Tibial artery (tissue), 4 donors: Measurements from ENCODE around the gene CREBL2.

Source experiments
- DNase-seq, 2 donors: peaks; one replicate each; pipeline ENCODE4 v3.0.0-alpha.2; 2019
- H3K27ac ChIP-seq, 2 donors: fragments of 200-600 bp; sonication (generic) in 1 of 2; 1 replicate in 1 of 2; 2 replicates in 1 of 2; pipeline ENCODE4 v1.5.1; 2018 to 2019; ENCODE audit warnings: mild to moderate bottlenecking in 1 of 2
- H3K27me3 ChIP-seq, 2 donors: fragments of 200-600 bp; sonication (generic) in 1 of 2; one replicate each; pipeline versions ENCODE4 v1.5.1 to v1.6.0; 2016 to 2019
- H3K36me3 ChIP-seq, 3 donors: fragments of 200-600 bp; sonication (generic) in 2 of 3; one replicate each; pipeline ENCODE4 v1.5.1; 2016 to 2019; ENCODE audit warnings: mild to moderate bottlenecking in 2 of 3
- H3K4me1 ChIP-seq, 4 donors: fragments of 200-600 bp; sonication (generic) in 2 of 4; 1 replicate in 3 of 4; 2 replicates in 1 of 4; pipeline ENCODE4 v1.5.1; 2016 to 2019
- H3K4me3 ChIP-seq, 2 donors: fragments of 200-600 bp; sonication (generic) in 1 of 2; 1 replicate in 1 of 2; 2 replicates in 1 of 2; pipeline ENCODE4 v1.5.1; 2018 to 2019; ENCODE audit warnings: mild to moderate bottlenecking in 2 of 2
- H3K9me3 ChIP-seq, 3 donors: fragments of 200-600 bp; sonication (generic) in 1 of 3; one replicate each; pipeline ENCODE4 v1.5.1; 2016 to 2019
- intact Hi-C: fragments of 100-400 bp; cut with DNase I; formaldehyde crosslinking; loops from one replicate; pipeline ENCODE4 v1.15.0; 2023; ENCODE audit warnings: low total_unique reads
- TF ChIP-seq, protein P1 (sequence below), 2 experiments: fragments of 200-600 bp in 1 of 2; fragments of 450-650 bp in 1 of 2; IDR thresholded peaks; one replicate each; pipeline ENCODE4 v1.5.1; 2017 to 2019; ENCODE audit warnings: antibody characterized with exemption in 2 of 2, mild to moderate bottlenecking in 1 of 2, moderate library complexity in 1 of 2

CREBL2 gene

GRCh38 chr12:12691549-12691948, 79.9 kb downstream of the CREBL2 start:
- intact Hi-C loops: no loop called here
- no peaks in the 10 kb centered on the region for H3K36me3 ChIP-seq
- H3K4me1 ChIP-seq: no peaks in the 10 kb centered on the region
- no peak for DNase-seq
- TF ChIP-seq, protein P1, sequence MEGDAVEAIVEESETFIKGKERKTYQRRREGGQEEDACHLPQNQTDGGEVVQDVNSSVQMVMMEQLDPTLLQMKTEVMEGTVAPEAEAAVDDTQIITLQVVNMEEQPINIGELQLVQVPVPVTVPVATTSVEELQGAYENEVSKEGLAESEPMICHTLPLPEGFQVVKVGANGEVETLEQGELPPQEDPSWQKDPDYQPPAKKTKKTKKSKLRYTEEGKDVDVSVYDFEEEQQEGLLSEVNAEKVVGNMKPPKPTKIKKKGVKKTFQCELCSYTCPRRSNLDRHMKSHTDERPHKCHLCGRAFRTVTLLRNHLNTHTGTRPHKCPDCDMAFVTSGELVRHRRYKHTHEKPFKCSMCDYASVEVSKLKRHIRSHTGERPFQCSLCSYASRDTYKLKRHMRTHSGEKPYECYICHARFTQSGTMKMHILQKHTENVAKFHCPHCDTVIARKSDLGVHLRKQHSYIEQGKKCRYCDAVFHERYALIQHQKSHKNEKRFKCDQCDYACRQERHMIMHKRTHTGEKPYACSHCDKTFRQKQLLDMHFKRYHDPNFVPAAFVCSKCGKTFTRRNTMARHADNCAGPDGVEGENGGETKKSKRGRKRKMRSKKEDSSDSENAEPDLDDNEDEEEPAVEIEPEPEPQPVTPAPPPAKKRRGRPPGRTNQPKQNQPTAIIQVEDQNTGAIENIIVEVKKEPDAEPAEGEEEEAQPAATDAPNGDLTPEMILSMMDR (IDR thresholded peaks at IDR 0.05): no peak
- no peak overlapping the region for H3K27ac ChIP-seq
- no peak overlapping the region for H3K4me3 ChIP-seq
- H3K9me3 ChIP-seq: no peaks in the 10 kb centered on the region
- no peaks in the 10 kb centered on the region for H3K27me3 ChIP-seq

- H3K4me3 ChIP-seq: no peak overlapping the region
- H3K4me1 ChIP-seq: peaks cover 0 to 5% (median 1%) of the 10 kb centered on the region in 4 donors
- H3K27ac ChIP-seq: no peak overlapping the region
- no peaks in the 10 kb centered on the region for H3K27me3 ChIP-seq
- H3K36me3 ChIP-seq: no peaks in the 10 kb centered on the region
- TF ChIP-seq, protein P1 (IDR thresholded peaks at IDR 0.05): no peak
- intact Hi-C loops: no loop called here
- DNase-seq: no peak
- no peaks in the 10 kb centered on the region for H3K9me3 ChIP-seq
These were observed 81.5 kb downstream of the CREBL2 start for GRCh38 chr12:12693111-12693671.
